IgD-negative memory B cell (primary cell): ENCODE measurements around the gene PRKCH. TPM values are rescaled to one million over a fixed set of nuclear protein-coding genes. Genes with fewer than 3 reads are reported as not detected.

Experiments used
- H3K27ac Mint-ChIP-seq, 3 donors: one replicate each; pipeline ENCODE4 v1.8.0; 2020 to 2022; ENCODE audit warnings: mild to moderate bottlenecking in 3 of 3, mixed read lengths in 3 of 3, moderate library complexity in 1 of 3
- H3K27me3 Mint-ChIP-seq: one replicate; pipeline ENCODE4 v1.8.0; 2021; ENCODE audit warnings: mixed read lengths
- H3K36me3 Mint-ChIP-seq: one replicate; pipeline ENCODE4 v1.8.0; 2020; ENCODE audit warnings: mild to moderate bottlenecking, mixed read lengths
- H3K4me1 Mint-ChIP-seq, 3 donors: one replicate each; pipeline ENCODE4 v1.8.0; 2020 to 2022; ENCODE audit warnings: mixed read lengths in 3 of 3, mild to moderate bottlenecking in 1 of 3
- H3K4me3 Mint-ChIP-seq, 4 donors: one replicate each; pipeline ENCODE4 v1.8.0; 2020 to 2022; ENCODE audit warnings: mild to moderate bottlenecking in 4 of 4, mixed read lengths in 4 of 4, moderate library complexity in 3 of 4
- H3K9me3 Mint-ChIP-seq, 3 donors: one replicate each; pipeline ENCODE4 v1.8.0; 2020 to 2021; ENCODE audit warnings: mixed read lengths in 3 of 3, mild to moderate bottlenecking in 1 of 3
- polyA plus RNA-seq: library from polyadenylated mRNA; unstranded; fragments of 300-500 nt; fragmentation: Illumina TruSeq; gene quantifications from one replicate; pipeline ENCODE4 v1.2.3, GENCODE V29; 2021

The PRKCH gene
- polyA plus RNA-seq, 1 donor from 2014 or later: 9.6 TPM

DNA sequence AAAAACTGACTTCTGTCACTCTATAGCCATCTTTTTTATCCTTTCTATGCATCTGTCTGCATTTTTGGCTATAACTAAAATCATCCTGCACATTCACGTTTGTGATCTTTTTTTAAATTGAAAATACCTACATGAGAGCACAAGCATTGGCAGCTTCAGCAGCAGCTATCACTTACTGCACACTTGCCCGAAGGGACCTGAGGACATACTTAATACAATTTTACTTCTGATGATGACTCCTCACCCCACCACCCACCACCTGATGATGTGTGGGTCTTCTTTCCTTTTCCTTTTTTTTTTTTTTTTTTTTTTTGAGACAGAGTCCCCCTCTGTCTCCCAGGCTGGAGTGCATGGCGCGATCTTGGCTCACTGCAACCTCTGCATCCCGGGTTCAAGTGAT lies 160.3 kb downstream of the PRKCH start:
- H3K4me1 Mint-ChIP-seq: peaks cover 21 to 47% (median 31%) of the 10 kb centered on the region in 3 donors
- no peak overlapping the region for H3K4me3 Mint-ChIP-seq
- H3K9me3 Mint-ChIP-seq: no peaks in the 10 kb centered on the region
- H3K27ac Mint-ChIP-seq: no peak overlapping the region
- H3K36me3 Mint-ChIP-seq: peaks cover 3% of the 10 kb centered on the region
- H3K27me3 Mint-ChIP-seq: no peaks in the 10 kb centered on the region

DNA sequence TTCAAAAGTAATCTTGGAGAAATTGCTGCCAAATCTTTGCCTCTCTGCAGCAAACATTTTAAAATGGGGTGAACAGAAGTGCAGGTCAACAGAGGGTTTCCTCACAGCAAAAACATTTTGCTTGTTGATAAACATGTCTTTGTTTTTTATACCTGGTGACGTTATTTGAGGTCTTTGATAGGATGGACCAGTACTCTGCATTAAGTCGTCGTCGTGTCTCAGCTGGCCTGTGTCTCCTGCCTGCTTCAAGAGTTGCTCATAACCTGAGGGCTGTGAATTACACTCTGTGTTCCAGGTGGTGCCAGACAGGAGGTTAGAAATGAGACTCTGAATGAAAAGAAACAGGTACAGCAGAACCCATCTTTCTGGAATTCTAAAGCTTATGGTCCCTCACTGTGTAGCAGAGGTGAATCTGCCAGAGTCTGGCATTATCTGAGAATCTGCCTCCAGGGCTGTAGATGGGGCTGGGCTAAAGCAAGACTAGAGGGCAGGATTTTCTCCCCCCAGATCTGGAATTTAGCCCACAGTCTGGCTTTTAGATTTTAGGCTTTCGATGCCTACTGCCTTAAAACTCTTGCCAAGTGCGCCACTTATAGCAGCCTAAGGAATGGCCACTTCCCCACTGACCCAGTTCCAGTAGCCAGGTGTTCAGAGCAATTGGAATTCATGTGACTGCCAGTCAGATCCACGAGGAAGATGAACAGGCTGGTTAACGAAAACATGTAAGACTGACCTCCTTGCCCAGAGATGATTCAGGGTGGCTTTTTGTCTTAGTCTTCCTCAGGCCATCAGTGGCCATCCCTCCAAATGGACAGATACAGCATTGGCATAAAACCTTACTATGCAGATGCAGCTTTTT lies 161.2 kb downstream of the PRKCH start:
- H3K4me1 Mint-ChIP-seq: peaks cover 22 to 46% (median 32%) of the 10 kb centered on the region in 3 donors
- no peak overlapping the region for H3K4me3 Mint-ChIP-seq
- H3K36me3 Mint-ChIP-seq: peaks cover 3% of the 10 kb centered on the region
- H3K9me3 Mint-ChIP-seq: no peaks in the 10 kb centered on the region
- H3K27ac Mint-ChIP-seq: peak overlapping the region in 1 of 3 donors; percentile 71
- no peaks in the 10 kb centered on the region for H3K27me3 Mint-ChIP-seq

DNA sequence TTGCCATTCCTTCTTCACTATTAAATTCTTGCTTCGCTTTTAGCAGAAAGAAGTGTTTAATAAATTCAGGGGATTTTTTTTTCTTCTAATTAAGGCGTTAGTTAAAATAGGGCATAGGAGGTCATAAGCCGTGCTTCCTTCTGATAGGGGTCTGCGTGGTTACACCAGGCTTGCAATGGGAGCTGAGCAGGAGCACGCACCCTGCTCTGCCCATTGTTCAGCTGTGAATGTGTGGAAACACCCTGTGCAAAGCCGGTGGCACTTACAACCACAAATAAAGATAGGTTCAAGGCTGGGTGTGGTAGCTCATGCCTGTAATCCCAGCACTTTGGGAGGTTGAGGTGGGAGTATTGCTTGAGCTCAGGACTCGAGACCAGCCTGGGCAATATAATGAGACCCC lies 162.1 kb downstream of the PRKCH start:
- H3K36me3 Mint-ChIP-seq: peaks cover 3% of the 10 kb centered on the region
- no peaks in the 10 kb centered on the region for H3K27me3 Mint-ChIP-seq
- H3K27ac Mint-ChIP-seq: no peak overlapping the region
- H3K9me3 Mint-ChIP-seq: no peaks in the 10 kb centered on the region
- H3K4me3 Mint-ChIP-seq: no peak overlapping the region
- H3K4me1 Mint-ChIP-seq: peaks cover 22 to 37% (median 24%) of the 10 kb centered on the region in 3 donors

DNA sequence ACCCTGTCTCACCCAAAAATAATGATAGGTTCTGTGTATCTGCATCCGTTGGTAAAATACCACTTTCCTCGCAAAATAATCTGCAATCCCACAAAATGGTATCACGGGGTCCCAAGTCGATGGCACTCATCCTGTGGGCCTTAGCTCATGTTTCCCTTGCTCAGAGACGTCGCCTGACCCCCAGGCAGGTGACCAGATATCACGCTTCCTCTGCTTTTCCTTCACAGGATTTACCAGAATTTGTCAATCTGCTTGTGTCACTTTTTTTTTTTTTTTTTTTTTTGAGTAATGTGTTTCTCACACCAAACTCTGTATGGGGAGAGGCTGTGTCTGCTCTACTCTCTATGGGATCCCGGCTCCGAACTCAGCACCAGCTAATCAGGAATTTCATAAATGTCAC lies 162.7 kb downstream of the PRKCH start:
- Mint-ChIP-seq H3K9me3 (no peaks in the 10 kb centered on the region), H3K4me1 (peaks cover 18 to 33% (median 19%) of the 10 kb centered on the region in 3 donors), H3K4me3 (no peak overlapping the region), H3K36me3 (peaks cover 3% of the 10 kb centered on the region), H3K27ac (no peak overlapping the region), H3K27me3 (no peaks in the 10 kb centered on the region)

DNA sequence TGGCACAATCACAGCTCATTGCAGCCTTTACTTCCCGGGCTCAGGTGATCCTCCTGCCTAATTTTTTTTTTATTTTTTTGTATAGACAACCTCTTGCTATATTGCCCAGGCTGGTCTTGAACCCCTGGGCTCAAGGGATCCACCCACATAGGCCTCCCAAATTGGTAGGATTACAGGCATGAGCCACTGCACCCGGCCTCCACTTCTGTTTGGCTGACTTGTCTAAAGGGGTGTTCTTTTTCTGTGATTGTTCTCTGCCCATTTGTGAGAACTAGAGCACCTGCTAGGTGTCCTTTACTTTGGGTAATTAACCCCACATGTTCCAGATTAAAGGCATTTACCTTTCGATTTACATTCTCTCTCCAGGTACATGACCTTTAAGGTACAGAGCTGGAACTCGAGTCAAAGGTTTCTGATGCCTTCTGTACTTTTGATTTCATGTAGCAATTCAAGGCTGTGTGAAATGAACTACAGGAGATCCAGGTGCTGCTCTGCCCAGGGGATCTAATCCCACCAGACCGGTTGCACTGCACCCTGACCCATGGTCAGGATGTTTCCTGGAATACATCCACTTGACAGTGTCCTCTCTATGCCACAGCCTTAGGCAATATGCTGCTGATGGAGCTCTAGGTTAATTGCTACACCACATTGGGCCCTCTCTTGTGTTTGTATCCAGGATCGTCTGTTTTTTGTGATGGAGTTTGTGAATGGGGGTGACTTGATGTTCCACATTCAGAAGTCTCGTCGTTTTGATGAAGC lies 163.6 kb downstream of the PRKCH start:
- Mint-ChIP-seq H3K9me3 (no peaks in the 10 kb centered on the region), H3K4me1 (peaks cover 14 to 32% (median 17%) of the 10 kb centered on the region in 3 donors), H3K27ac (peak overlapping the region in 1 of 3 donors; percentile 31), H3K27me3 (no peaks in the 10 kb centered on the region), H3K4me3 (no peak overlapping the region), H3K36me3 (peaks cover 3% of the 10 kb centered on the region)

DNA sequence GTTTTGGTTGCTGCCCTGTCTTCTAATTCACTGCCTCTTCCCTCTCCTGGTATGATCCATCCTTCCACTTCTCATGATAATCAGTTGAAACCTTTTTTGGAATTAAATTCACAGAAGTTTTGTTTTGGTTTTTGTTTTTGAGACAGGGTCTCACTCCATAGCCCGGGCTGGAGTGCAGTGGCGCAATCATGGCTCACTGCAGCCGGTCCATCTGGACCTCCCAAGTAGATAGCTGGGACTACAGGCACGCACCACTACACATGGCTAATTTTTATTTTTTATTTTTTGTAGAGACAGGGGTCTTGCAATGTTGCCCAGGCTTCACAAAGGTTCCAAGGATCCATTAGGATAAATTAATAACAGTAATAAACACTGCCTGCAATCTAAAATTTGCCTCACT lies 164.3 kb downstream of the PRKCH start:
- no peaks in the 10 kb centered on the region for H3K27me3 Mint-ChIP-seq
- peaks cover 3% of the 10 kb centered on the region for H3K36me3 Mint-ChIP-seq
- peaks cover 12 to 31% (median 21%) of the 10 kb centered on the region in 3 donors for H3K4me1 Mint-ChIP-seq

DNA sequence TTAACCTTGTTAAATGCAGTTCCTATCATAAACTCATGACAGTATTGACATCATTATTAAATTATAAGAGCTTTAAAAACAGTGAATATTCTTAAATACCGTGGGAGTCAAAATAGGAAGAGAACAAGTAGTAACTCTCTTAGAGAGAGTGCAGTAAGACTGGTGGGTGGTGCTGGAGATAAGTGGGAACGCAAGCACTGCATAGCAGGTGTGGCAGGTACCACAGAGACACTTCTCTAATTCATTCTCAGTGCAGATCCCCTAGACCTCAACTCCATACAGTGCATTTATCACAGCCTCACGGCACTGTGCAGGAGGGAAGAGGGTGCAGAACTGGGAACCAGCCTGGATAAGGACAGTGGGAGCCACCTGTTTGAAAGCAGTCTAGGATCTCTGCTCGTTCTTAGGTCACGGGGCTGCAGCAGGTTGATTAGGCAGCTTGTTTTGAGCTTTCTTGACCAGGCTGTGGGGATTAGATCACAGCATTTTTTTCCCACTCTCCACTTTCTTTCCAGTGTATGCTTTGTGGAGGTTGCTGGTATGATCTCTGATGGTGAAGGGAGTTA lies 165.6 kb downstream of the PRKCH start:
- Mint-ChIP-seq H3K9me3 (no peaks in the 10 kb centered on the region), H3K36me3 (peaks cover 3% of the 10 kb centered on the region), H3K27me3 (no peaks in the 10 kb centered on the region), H3K4me3 (peak overlapping the region in 1 of 4 donors; percentile 70), H3K27ac (no peak overlapping the region), H3K4me1 (peaks cover 12 to 24% (median 21%) of the 10 kb centered on the region in 3 donors)

More for the DNA sequence above, 164.3 kb downstream of the PRKCH start:
- Mint-ChIP-seq H3K27ac (peak overlapping the region in 1 of 3 donors; percentile 31), H3K4me3 (no peak overlapping the region), H3K9me3 (no peaks in the 10 kb centered on the region)

DNA sequence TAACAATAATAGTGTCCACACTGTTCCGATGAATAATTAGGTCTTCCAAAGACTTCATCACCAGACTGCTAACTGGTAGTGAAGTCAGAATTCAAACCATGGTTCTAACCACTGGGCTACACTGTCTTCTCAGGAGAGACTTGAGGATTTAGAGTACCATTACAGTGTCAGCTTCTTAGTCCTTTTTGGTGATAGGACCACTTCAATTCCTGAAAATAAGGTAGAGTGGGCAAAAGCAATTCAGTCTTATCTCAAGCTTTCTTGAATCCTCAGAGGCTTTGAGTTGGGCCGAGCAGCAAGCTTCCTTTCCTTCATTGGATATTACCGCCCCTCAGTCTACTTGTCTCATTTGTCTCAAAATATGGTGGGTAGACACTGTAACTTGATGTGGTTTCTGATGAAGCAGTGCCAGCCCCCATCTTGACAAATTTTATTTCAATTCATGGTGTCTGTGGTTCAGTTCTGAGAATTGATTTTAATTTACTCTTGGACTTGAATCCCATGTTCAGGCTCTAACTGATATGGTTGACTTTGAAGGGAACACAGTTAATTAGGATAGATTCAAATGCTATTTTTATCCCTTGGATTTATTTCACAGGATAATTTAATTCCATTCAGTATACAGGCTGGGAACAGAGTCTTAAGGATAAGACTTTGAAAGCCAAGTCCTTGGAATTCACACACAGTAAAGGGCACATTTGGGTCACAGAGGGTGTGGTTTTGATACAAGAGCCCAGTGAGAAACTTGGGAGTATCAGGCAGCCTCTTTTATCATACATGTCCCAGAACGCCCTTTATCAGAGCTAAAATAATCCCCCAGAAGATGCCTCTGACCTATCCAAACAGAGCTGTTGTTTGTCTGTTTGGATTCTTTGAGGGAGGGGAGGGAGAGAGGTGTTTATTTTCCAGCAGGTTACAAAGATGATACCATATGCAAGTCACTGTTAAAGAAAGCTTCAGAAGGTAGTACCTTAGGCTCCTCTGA lies 167.3 kb downstream of the PRKCH start:
- H3K27me3 Mint-ChIP-seq: no peaks in the 10 kb centered on the region
- no peak overlapping the region for H3K4me3 Mint-ChIP-seq
- H3K36me3 Mint-ChIP-seq: no peaks in the 10 kb centered on the region
- H3K27ac Mint-ChIP-seq: no peak overlapping the region
- H3K9me3 Mint-ChIP-seq: no peaks in the 10 kb centered on the region
- H3K4me1 Mint-ChIP-seq: peaks cover 10 to 21% (median 16%) of the 10 kb centered on the region in 3 donors

DNA sequence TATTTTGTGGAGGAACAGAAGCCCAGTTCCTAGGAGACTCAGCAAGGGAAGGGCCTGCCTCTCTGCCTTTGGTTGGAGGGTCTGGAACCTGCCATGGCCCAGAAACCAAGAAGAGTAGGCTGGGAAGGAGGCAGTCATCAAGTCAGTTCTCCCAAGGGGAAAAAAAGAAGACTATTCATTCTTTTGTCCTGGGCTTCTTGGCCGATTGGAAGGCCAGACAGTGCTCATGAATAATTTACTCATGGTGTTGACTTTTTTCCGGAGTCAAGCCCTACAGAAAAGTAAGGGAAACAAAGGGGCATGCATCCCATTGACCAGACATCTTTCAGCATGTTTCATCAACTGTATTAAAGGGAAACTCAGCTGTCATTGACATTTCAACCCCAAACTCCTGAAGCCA lies 168.1 kb downstream of the PRKCH start:
- H3K4me1 Mint-ChIP-seq: peaks cover 10 to 21% (median 16%) of the 10 kb centered on the region in 3 donors
- no peaks in the 10 kb centered on the region for H3K27me3 Mint-ChIP-seq
- no peak overlapping the region for H3K4me3 Mint-ChIP-seq
- no peak overlapping the region for H3K27ac Mint-ChIP-seq
- peaks cover 2% of the 10 kb centered on the region for H3K36me3 Mint-ChIP-seq
- H3K9me3 Mint-ChIP-seq: no peaks in the 10 kb centered on the region

DNA sequence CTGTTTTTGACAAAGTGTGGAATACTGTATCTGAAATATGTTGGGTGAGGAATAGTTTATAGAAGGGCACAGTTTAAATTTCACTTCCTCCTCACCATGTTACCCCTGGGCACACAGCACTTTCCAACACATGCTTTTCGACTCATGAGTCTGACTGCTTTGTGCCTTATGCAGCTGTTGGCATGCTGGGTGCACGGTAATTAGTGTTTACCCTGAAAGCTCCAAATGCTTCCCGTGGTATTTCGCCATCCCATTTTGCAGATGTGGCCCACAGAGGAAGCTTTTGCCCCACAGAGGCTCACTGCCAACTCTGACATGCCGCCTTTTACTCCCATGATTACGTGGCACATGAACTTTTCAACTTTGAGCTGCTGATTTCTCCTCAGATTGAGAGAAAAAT lies 168.6 kb downstream of the PRKCH start:
- no peaks in the 10 kb centered on the region for H3K27me3 Mint-ChIP-seq
- H3K4me1 Mint-ChIP-seq: peaks cover 10 to 23% (median 20%) of the 10 kb centered on the region in 3 donors
- no peaks in the 10 kb centered on the region for H3K9me3 Mint-ChIP-seq
- H3K4me3 Mint-ChIP-seq: peak overlapping the region in 1 of 4 donors; percentile 46
- H3K27ac Mint-ChIP-seq: peak overlapping the region in 1 of 3 donors; percentile 2
- H3K36me3 Mint-ChIP-seq: peaks cover 2% of the 10 kb centered on the region

DNA sequence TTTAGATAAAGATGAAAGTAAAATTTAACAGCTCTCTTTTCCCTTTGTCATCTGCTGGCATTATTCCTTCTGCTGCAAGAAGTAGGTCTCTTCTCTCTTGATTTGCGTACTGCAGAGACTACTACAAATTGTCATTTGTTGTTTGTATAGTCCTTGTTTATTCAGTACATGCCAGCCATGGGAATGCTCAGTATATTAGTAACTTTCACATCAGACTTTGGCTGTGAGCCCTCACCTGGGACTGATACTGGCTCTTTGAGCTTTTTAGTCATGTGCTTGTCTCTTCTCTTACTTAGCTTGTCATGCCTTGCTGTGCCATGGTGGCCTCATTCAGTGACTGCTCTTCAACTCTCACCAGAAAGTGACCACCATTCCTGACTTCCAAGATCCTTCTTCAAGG lies 169.8 kb downstream of the PRKCH start:
- Mint-ChIP-seq H3K9me3 (no peaks in the 10 kb centered on the region), H3K4me1 (peaks cover 10 to 23% (median 21%) of the 10 kb centered on the region in 3 donors), H3K27me3 (no peaks in the 10 kb centered on the region), H3K4me3 (no peak overlapping the region), H3K27ac (no peak overlapping the region), H3K36me3 (peaks cover 2% of the 10 kb centered on the region)

DNA sequence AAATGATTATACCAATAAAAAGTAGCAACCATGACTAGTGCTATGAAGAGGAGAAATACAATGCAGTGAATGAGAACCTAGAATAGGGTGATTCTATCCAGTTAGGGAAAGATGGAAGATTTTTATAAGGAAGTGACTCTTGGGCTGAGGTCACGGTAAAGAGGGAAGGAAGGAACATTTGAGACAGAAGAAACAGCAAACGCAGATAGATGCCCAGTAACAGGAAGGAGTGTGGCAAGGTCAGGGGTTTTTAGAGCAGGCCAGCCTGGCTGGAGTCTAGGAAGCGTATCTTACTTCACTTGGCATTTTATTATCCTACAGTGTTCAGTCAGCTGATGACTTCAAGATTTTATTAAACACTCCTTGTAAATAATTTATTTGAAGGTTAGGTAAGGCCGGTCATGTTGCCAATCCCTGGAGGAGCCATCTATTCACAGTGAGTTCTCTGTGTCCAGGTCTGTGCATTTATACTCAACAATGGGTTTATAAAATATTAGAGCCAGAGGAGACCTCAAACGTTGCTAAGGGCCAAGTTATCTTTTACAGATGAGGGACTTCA lies 170.6 kb downstream of the PRKCH start:
- Mint-ChIP-seq H3K27me3 (no peaks in the 10 kb centered on the region), H3K27ac (no peak overlapping the region), H3K9me3 (no peaks in the 10 kb centered on the region), H3K4me1 (peaks cover 7 to 21% (median 20%) of the 10 kb centered on the region in 3 donors), H3K4me3 (no peak overlapping the region), H3K36me3 (peaks cover 5% of the 10 kb centered on the region)

DNA sequence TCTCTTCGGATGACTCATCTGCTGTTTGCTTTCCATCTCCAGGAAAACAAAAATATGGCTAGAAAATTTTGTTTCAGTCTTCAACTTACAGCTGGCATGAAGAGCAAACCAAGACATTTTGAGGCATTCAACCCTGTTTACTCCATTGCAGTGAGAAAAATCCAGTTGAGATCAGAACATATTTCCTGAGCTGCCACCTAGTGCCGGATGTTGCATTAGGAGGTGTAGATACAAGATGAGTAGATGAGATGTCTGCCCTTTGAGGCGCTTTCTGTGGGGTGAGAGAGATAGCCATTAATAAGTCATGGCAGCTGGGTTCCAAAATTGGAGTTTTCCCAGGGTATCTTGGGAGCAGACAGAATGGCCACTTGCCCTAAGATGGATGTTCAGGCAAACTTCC lies 171.1 kb downstream of the PRKCH start:
- no peak overlapping the region for H3K4me3 Mint-ChIP-seq
- peaks cover 6 to 16% (median 14%) of the 10 kb centered on the region in 3 donors for H3K4me1 Mint-ChIP-seq
- H3K27ac Mint-ChIP-seq: no peak overlapping the region
- peaks cover 5% of the 10 kb centered on the region for H3K36me3 Mint-ChIP-seq
- no peaks in the 10 kb centered on the region for H3K27me3 Mint-ChIP-seq
- H3K9me3 Mint-ChIP-seq: no peaks in the 10 kb centered on the region

DNA sequence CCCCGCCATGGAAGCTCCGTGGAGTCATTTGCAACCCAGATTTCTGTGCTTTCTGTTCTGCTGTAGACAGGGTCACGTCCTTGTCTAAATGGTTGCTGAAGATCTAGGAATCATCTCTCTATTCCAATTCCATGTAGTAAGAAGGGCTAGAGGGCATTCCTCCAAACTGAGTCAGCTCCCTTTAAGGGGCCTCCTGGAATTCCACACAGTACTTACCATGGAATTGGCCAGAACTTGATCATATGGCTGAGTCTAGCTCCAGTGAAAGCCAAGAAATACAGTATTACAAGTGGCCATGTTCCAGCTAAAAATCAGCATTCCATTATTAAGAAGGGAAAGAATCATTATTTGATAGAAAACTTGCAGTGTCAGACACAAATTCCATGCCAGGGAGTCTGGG lies 171.9 kb downstream of the PRKCH start:
- Mint-ChIP-seq H3K4me3 (no peak overlapping the region), H3K9me3 (no peaks in the 10 kb centered on the region), H3K27me3 (no peaks in the 10 kb centered on the region), H3K27ac (no peak overlapping the region), H3K4me1 (peaks cover 6 to 16% (median 14%) of the 10 kb centered on the region in 3 donors), H3K36me3 (peaks cover 5% of the 10 kb centered on the region)
